C4-2B (cell line): ENCODE measurements around the gene GUCA1C.

Source experiments
- H3K27ac ChIP-seq: fragments of 450-650 bp; 2 replicates; pipeline ENCODE4 v1.5.1; 2017
- ZFX ChIP-seq: fragments of 450-650 bp; IDR thresholded peaks from 2 replicates; pipeline ENCODE4 v1.6.1; 2017
- TF ChIP-seq, protein P1 (sequence below): fragments of 450-650 bp; conservative IDR thresholded peaks from 2 replicates; pipeline ENCODE4 v1.5.1; 2017; ENCODE audit warnings: mild to moderate bottlenecking

The GUCA1C gene

DNA sequence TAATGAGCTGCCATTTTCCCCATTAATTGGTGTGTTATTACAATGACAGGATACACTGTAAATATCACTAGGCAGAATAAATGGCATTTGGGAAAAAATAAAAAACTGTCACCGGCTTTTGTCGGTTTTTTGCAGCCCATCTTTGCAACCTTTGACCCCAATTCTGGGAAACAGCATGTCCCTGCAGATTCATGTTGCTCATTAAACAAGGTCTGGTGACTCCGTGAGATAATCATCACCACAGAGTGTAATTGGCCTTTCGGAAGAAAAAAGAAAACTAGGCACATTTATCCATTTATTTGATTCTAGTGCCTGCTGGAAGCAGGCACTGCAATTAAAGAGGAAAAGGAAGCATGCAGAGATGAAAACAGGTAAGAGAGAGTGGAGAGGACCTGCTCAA lies 66.6 kb downstream of the GUCA1C start:
- H3K27ac ChIP-seq, result no peak overlapping the region
- no peak for TF ChIP-seq ZFX
- TF ChIP-seq, protein P1, sequence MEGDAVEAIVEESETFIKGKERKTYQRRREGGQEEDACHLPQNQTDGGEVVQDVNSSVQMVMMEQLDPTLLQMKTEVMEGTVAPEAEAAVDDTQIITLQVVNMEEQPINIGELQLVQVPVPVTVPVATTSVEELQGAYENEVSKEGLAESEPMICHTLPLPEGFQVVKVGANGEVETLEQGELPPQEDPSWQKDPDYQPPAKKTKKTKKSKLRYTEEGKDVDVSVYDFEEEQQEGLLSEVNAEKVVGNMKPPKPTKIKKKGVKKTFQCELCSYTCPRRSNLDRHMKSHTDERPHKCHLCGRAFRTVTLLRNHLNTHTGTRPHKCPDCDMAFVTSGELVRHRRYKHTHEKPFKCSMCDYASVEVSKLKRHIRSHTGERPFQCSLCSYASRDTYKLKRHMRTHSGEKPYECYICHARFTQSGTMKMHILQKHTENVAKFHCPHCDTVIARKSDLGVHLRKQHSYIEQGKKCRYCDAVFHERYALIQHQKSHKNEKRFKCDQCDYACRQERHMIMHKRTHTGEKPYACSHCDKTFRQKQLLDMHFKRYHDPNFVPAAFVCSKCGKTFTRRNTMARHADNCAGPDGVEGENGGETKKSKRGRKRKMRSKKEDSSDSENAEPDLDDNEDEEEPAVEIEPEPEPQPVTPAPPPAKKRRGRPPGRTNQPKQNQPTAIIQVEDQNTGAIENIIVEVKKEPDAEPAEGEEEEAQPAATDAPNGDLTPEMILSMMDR, result no peak

DNA sequence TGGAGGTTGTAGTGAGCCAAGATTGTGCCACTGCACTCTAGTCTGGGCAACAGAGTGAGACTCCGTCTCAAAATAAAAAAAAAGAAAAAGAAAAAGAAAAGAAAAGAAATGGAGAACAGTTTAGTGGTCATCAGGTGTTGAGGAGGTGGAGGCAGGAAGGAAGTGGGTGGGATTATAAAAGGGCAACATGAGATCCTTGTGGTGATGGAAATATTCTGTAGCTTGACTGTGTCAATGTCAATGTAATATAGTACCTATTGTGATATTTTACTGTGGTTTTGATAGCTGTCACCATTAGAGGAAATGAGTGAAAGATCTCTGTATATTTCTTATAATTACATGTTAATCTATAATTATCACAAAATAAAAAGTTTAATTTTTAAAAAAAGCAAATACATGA lies 70.3 kb downstream of the GUCA1C start:
- no peak for TF ChIP-seq ZFX
- TF ChIP-seq, protein P1, result no peak
- no peak overlapping the region for H3K27ac ChIP-seq

DNA sequence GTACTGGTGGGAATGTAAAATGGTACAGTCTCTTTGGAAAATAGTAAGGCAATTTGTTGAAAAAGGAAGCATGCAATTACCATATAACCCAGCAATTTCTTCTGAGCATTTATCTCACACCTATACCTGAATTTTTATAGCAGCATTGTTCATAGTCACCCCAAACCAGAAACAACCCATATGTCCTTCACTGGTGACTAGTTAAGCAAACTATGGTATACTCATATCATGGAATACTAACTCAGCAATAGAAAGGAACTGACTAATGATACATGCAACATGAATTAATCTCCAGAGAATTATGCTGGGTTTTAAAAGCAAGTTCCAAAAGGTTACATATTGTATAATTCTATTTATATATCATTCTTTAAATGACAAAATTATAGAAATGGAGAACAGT lies 70.9 kb downstream of the GUCA1C start:
- no peak overlapping the region for H3K27ac ChIP-seq
- TF ChIP-seq, protein P1, result no peak
- TF ChIP-seq ZFX, result no peak

DNA sequence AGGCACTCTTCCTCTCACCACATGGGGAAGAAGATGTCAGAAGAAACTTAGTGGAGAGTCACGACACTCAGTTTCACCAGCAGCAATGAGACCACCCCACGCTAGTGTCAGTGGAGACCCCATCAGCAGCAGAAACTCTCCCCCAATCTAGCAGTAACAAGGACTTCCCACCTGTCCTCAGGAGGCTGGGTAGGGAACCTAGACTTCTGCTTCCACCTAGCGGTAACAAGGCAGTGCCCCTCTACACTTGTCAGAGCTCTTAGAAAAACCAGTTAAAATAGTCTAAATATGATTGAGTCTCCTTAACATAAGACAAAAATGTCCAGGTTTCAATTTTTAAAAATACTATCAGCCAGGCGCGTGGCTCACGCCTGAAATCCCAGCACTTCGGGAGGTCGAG lies 73.8 kb downstream of the GUCA1C start:
- no peak overlapping the region for H3K27ac ChIP-seq
- no peak for TF ChIP-seq ZFX
- TF ChIP-seq, protein P1, result peak; percentile 25

DNA sequence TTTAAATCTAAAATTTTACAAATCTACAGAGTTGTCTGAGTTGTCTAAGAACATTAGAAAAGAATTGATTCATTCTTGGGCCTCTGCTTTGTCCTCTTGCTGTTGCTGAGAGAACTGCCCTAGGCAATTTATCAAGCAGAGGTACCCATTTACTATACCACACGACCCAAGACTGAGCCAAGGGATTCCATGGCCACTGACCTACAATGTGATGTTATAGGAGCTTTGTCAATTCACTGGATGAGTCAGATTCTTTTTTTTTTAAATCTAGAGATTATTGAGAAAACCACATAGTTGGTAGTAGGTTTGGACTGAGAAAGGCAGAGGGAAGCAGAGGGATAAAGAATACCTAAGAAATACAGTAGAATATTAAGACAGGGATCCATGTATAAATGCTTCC lies 75.8 kb downstream of the GUCA1C start:
- H3K27ac ChIP-seq, result no peak overlapping the region

DNA sequence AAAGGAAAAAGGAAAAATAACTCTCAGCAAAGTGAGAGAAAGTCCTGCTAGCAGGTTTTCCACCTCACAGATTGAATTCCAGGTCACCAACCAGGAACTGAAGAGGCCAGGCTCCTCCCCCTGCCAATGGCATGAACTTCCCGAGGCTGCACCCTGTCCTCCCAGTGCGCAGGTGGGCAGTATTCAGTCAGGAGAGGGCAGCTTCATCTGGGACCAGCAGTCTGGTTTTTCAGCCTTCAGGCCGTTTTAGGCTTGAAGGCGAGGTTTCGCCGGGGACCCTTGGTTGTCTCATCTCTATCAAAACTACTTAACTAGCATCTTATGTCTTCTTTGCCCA lies 89.9 kb downstream of the GUCA1C start:
- TF ChIP-seq, protein P1, result no peak
- TF ChIP-seq ZFX, result no peak
- H3K27ac ChIP-seq, result no peak overlapping the region

More for the DNA sequence above, 75.8 kb downstream of the GUCA1C start:
- TF ChIP-seq ZFX, result no peak
- TF ChIP-seq, protein P1, result no peak

DNA sequence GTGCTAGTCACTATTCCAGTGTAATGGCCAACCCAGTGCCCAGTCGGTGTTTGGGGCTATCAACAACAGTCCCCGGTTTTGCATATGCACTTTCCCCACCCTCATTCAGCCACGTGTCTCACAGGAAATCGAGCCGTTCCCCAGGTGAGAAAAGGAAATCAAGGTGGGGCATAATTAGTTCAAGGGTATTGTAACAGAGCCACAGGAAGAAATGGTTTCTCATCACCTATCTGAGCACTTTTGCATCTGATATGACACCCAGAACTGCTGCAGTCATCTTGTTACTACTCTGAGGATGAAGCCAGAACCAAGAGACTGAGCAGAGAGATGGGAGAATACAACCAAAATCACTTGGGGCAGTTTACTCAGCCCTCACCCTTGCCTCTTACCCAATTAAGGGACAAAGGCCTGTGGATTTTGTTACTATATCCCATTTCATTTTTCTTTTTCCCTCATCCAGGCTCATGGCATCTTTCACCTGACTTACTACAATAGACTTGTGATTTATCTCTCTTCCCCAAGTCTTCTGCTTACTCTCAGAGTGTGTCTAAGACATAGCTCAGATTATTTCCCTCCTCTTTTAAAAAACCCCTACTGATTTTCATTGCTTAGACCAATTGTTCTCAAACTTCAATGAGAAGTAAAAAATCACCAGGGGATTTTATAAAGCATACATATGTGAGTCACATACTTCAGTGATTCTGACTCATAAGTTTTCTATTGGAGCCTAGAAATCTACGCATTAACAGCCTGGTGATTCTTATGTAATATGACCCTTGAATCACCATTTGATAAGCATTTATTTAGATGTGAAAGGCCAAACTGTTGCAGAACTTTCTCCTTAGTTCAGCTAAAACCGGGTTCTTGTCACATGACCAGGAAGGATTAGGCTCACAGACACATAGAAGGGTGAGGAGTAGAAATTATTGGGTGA lies 90.5 kb downstream of the GUCA1C start:
- no peak overlapping the region for H3K27ac ChIP-seq
- no peak for TF ChIP-seq ZFX
- TF ChIP-seq, protein P1, result no peak
